ENCODE measurements around the gene TMEM209.

- TF ChIP-seq CTCF (conservative IDR thresholded peaks at IDR 0.05) = no peak
- no peak for TF ChIP-seq EZH2 (IDR thresholded peaks at IDR 0.05; ENCODE audit: low read depth)
Observed at GRCh38 chr7:130195396-130195795, 9.8 kb downstream of the TMEM209 start.
